HG02938 (cell line): Measurements from ENCODE around the gene PAOX.
A peak's percentile ranks its signal among the peaks of the same experiment; 100 is the strongest.
"Not testable (repeated sequence)": the region's sequence is repeated elsewhere in the genome, so short reads cannot be mapped to it uniquely, and the experiment has no call there.

ENCODE experiments used
- ATAC-seq: cut with Tn5 transposase; IDR thresholded peaks from one replicate; pipeline ENCODE4 v1.9.1; 2021; ENCODE audit warnings: mild to moderate bottlenecking, moderate library complexity; ENCODE audit not compliant: unreplicated experiment

The PAOX gene

DNA sequence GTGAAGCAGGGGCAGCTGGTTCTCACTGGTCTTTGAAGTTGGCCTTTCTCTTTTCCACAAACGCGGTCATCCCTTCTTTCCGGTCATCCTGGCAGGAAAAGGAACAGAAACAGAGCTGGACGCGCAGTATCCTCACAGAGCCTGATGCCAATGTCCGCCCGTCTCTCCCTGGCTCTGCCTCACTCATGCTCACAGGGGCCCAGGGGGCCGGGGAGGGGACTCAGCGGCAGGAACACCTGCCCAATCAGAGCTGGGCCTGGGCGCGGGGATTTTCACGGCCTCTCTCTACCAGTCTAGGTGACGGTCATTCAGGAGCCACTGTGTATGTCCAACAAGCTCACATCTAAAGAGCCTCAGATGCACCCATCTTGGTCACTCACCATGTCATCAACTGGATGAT, 16.2 kb upstream of the PAOX start:
- no peak for ATAC-seq

DNA sequence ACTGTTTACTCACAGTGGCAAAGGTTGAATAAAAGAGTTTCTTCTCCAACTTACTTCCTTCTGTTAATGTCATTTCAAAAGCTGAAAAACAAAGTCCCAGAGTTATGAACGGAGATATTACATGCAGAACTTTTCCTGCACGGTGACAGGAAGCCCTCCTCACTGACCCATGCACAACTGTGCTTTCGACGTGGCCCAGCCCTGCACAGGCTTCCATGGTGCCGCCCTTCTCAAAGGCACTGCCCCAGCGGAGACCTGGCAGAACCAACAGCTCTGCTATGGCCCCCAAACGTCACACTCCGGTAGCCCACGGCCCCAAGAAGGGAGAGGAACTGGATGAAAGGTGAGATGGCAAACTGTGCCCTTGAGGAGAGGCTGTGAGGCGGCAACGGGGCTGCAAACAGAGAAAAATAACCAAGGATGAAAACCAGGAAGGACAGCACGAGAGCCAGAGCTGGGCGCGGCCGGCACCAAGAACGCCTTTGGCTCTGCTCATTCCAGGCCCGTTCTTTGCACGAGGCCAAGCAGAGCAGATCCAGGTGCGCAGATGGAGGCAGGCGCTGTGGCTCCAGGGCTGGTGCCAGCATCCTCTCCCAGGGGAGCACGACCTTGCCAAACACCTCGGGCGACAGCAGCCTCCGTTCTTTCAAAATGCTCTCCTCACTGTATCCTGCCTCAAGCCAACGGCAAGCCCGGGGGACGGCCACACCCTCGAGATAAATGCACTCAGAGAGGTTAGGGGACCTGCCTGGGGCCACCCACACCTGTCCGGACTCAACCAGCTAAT, 14.2 kb upstream of the PAOX start:
- no peak for ATAC-seq

DNA sequence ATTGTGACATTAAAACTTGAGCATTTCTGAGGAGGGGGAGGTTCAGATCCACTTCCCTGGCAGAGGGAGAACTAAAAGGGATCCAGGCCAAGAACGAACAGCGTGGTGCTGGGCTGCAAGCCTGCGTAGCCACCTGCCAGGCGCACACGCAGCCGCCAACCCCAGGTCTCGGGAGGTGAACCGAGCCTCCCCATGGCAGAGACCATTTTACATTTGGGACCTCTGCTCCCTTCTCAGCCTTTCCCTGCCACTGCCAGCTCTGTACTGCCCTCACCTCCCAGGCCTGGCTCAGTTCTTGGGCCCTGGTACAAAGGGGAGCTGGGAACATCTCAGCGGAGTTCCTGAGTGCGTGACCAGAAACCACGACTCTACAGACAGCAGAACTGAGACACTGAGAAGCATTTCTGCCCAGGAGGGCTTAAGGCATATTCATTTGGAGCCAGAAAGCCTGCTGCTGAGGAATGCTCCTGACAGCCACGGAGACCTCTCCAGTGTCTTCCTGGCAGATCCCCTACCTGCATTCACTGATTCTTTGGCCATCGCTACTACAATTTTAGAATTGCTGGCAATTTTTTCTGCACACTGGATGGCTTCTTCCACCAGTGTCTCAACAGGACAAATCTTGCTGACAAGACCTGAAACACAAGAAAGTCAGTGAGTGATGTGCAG, 13.5 kb upstream of the PAOX start:
- no peak for ATAC-seq

DNA sequence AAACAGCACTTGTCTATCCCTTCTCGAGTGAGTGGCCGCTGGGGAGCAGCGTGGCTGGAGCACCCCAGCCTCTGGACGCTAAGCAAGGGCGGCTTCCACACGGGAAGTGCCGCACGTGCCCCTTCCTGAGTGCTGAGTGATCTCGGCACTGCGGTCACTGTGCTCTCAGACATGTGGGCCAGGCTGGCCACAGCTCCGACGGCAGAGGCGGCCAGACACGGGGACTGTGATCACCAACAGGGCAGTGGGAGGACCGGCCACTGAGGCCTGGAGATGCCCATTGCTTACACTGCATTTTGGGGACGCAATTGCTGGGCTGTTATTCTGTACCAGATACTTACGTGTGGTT, 13.0 kb upstream of the PAOX start:
- no peak for ATAC-seq

DNA sequence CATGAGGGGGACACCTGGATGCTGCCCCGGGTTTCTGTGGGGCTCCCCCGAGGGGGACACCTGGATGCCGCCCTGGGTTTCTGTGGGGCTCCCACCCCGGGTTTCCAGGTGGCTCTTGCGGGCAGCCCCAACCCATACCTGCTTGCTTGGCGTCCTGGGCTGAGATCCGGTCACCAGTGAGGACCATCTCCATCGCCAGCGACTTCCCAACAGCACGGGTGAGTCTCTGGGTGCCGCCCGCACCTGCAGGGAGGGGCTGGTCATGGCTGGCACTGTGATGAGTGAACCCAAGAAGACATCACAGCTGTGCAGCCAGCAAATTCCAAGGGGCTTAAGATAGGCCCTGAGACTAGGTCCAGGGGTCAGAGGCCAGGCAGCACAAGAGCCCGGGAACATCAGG, 12.3 kb upstream of the PAOX start:
- ATAC-seq, result no peak

DNA sequence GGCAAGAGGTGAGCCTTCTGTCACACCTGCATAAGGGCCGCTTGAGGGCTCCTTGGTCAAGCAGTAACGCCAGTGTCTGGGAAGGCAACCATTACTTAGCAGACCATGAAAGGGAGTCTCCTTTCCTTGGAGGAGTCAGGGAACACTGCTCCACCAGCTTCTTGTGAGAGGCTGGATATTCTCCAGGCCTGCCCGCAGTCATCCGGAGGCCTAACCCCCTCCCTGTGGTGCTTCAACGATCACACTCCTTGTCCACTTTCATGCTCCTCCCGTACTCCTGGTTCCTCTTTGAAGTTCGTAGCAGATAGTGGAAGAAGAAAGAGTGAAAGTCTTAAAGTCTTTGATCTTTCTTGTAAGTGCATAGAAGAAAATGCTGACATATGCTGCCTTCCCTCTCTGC, 11.6 kb upstream of the PAOX start:
- ATAC-seq, result not testable (repeated sequence)

DNA sequence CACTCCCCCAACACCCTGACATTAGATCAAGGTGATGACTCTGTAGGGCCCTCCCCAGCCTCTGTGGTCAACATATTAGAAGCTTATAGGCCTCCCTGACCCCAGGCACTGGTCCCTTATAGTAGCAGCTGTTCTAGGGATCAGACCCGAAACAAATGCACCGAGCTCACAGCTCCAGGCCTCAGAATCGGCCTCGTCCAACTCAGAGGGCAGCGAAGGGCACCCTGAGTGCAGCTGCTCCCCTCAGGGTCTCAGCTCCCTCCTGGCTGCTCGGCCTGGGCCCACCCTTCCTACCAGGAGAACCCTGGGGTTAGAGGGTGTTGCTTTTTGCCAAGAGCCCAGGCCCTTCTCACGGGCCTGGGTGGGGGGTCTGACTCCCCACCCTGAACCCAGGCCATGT, 10.9 kb upstream of the PAOX start:
- no peak for ATAC-seq

DNA sequence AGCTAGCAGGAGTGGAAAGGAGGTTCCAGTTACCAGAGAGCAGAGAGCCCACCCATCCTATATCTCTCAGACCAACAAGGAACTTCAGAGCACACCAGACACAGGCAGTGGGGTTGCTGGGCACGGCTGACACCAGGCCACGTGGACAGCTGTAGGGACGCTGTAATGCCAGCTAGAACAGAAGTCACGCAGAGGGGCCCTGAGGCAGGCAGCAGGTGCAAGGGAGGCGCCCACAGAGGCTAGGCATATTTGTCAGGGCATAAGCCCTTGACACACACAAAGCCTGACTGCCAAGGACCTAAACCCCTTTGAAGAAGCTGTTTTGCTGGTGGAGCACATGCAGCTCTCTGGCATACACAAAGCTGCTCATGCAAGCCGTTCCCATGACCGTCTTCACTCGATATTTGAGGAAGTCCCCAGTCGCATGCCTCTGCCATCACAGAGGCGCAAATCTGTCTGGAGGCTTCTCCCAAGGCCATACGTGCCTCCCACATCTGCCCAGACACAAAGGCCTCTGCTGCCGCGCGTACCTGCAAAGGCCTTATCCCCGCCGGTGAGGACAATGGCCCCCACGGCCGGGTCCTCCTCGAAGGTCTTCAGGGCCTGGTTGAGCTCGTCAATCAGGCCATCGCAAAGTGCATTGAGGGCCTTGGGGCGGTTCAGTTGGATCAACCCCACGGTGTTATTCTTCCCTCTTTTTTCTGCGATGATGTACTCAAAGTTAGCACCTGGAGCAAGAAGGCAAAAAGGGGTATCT, 8.9 kb upstream of the PAOX start:
- ATAC-seq, result no peak

DNA sequence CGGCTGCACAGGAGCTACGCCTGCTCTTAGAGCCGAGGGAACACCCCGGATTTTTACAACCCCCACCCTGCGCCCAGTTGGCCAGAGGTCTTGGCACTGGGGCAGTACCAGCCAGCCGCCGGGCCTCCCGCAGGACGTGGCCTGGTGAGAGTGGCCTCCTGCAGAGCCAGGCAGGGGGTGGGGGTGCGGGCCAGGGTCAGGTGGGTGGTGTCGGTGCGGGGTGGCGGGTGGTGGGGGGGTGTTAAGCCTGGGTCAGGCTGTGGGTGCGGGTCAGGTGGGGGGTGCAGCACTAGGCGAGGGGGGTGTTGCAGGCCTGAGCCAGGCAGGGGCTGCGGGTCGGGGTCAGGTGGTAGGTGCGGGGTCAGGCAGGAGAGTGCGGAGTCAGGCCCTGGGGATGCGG, 6.6 kb upstream of the PAOX start:
- ATAC-seq, result no peak

DNA sequence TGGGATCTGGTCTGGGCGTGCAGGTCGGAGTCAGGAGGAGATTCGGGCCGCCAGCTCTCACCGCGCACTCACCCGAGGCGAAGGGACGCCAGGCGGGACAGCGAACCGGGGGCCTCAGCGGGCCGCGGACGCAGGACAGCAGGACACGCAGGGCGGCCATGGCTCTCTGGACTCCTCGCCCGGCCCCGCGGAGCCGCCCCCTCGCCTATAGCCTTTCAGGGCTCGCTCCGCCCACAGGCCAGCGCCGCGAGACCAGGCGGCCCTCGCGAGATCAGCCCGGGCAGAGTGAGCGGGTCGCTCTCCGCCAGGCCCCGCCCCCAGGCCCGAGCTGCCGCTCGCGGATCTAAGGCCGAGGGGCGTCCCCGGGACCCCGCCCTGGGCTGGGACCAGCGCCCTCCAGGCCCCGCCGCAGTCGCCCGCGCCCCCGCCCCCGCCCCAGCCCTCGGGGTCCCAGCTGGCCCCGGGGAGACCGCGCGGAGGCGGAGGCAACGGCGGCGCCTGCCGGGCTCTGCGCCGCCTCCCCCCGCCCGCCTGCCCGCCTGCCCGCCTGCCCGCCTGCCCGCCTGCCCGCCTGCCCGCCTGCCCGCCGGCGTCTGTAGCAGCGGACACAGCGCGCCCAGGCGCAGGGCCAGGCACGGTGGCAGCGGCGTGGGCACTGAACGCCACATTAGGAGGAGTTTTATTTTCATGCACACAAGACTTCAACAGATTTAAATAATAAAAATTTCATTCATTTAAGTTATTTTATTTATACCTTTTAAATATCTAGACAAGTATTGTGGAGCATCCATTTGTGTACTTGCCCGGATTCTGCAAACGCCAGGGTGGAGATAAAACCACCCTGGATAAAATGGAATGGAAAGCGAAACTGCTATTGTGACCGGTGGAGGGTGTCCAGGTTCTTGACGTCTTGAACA, 5.6 kb upstream of the PAOX start, which contains the start of gene ECHS1:
TSS of gene ECHS1 (minus strand) at position 181 of the 917 bp plus-strand sequence. CDS start at position 160, 21 bp downstream.
- peak; percentile 84 for ATAC-seq

DNA sequence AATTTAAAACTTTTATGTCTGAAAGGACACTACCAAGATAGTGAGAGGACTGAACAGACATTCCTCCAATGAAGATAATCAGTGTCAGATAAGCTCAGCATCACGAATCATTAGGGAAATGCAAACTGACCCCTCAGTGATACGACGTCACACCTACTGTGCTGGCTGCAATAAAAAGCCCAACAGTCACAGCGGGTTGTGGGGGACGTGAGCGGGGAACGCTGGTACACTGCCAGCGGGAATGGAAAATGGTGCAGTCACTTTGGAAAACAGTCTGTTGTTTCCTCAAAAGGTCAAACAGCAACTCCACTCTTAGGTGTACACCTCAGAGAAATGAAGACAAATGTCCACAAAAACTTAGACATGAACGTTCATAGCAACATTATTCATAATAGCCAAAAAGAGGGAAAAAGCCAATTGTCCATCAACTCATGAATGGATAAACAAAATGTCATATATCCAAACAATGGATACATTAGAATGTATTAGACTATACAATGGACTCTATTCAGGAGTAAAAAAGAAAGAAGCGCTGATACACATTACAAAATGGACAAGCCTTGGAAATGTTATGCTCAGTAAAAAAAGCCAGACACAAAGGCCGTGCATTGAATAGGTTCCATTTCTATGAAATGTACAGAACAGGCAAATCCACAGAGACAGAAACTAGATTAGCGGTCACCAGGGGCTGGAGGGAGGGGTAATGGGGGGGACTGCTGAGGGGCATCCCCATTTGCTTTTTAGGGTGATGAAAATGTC, 3.5 kb upstream of the PAOX start:
- ATAC-seq, result no peak

DNA sequence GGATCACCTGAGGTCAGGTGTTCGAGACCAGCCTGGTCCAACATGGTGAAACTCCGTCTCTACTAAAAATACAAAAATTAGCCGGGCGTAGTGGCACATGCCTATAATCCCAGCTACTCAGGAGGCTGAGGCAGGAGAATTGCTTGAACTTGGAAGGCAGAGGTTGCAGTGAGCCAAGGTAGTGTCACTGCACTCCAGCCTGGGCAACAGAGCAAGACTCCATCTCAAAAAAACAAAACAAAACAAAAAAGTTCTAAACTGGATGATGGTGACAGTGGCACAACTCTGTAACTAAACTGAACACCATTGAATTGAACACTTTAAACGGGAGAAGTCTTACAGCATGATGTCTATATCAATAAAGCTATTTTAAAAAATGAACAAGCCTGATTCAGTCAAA, 2.9 kb upstream of the PAOX start:
- ATAC-seq, result not testable (repeated sequence)

DNA sequence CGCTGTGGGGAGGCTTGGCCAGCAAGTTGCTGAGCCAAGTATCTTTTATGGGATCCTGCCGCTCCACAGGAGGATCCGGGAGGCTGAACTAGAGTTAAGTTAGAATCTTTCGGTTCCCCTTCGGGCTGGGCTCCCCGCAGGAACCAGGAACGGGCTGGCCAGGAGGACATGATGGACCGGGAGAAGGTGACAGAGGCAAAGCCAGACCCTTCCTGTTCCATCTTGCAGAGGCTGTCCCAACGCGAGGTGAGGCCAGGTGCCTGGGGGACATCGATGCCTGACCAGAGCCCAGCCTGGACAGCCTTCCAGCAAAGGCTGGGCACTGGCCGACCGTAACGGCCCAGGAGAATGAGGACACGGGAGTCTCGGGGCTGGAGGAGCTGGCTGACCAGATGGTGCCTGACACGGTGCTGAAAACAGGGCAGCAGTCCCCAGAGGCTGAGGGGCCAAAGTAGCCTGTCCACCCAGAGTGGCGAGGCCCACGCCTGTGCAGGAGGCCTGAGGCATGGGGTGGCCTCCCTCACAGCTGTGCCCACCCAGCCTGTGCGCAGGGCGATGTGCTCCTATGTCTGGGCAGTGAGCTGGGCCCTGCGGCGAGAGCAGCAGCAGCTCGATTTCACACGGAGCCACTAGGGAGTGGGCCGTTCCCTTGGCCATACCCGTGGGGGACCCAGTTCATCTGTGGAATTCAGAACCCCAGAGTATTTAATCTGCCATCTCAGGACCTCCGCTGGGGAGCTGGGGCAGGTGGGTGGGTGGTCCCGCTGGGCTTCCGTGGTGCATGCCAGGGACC, 1.8 kb upstream of the PAOX start:
- no peak for ATAC-seq

DNA sequence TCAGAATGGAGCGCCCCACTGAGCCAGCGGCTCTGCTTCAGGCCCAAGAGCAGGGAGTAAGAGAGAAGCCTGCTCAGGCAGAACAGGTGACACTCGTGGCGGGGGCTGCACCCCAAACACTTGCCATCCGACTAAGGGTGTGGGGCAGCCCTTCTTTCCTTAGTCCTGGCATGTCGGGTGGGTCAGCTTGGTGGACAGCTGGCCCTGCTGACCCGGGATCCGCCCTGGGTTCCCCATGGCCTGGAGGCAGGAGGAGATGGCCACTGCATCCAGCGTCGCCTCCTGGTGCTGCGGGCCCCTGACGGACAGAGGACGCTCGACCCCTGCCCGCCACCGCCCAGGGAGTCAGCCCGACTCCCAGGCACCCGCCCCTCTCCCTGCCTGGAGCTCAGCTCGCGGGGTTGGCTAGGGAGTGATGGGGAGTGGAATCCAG, 1.2 kb upstream of the PAOX start:
- no peak for ATAC-seq

DNA sequence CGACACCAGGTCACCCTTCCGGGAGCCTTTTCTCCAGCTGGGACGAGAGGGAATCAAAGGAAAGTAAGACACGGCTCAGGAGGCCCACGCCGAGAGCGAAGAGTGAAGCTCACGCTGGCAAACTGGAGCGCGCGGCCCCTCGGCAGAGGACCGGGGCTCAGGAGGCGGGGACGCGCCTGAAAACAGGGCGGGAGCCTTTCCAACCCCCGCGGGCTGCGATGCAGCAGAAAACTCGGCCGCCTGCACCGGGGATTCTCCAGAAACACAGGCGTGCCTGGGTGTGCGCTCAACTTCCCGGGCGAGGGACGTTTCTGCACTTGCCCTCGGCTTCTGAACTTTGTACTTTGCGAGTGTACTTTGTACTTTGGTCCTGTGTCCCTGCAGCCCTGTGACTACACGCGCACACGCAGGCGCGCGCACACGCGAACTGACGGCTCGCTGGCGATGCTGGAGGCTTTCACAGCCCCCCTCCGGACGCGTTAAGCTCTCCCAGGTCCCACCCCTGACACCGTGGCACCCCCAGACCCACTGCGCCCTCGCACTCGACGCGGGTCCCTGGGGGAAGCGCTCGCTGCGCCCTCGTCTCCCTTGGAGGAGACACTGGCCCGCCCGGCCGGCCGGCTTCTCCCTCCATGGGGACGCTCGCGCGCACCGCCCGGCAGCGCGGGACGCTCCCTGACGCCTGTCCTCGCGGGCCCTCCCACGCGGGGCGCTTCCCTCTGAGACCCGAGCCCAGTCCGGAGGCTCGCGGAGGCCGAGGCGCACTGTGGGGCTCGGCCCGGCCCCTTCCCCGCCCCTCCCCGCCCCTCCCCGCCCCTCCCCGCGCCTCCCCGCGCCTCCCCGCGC, 588 bp upstream of the PAOX start:
- peak; percentile 38 for ATAC-seq

DNA sequence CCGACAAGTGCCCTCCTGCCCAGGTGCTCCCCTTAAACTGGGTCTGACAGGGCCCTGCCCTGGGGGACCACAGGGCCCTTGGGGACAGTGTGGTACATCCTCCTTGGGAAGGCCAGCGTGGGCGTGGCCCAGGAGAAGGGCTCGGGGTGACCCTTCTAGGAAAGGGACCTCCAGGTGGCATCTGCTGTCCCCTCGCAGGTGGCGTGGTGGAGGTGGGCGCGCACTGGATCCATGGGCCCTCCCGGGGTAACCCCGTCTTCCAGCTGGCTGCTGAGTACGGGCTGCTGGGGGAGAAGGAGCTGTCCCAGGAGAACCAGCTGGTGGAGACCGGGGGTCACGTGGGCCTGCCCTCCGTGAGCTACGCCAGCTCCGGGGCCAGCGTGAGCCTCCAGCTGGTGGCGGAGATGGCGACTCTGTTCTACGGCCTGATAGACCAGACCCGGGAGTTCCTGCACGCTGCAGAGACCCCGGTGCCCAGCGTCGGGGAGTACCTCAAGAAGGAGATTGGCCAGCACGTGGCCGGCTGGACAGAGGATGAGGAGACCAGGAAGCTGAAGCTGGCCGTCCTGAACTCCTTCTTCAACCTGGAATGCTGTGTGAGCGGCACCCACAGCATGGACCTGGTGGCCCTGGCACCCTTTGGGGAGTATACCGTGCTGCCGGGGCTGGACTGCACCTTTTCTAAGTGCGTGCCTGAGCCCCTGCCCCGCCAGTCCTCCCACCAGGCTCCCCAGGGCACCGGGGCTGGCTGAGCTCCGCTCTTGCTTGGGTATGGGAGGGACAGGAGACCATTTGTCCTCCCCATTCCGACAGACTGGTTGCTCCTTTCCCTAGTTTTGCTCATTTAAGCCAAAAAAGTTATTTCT, 972 bp downstream of the PAOX start:
- ATAC-seq, result no peak

DNA sequence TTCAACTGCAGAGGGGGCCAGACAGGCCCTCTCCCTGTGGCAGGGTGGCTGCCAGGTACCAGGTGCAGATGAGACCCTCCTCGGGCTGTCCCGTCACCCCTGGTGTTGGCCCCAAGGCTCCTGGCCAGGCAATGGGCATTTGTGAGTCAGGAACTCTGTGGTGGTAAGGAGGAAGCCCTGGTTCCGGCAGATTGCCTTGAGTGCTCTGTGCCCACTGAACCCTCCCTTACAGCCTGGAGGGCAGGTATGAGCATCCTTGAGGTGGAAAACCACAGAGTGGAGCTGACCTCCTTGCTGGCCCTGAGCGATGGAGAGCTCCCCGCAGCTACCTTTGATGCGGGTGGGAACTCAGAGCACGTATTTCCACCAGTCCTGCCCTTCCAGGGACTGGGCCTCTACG, 2.0 kb downstream of the PAOX start:
- no peak for ATAC-seq
